Fibroblast of skin of right biceps (primary cell): Measurements from ENCODE around the gene CHN2.
"Not testable (repeated sequence)": the region's sequence is repeated elsewhere in the genome, so short reads cannot be mapped to it uniquely, and the experiment has no call there.

Source experiments
- DNase-seq: peaks from one replicate; pipeline ENCODE4 v3.0.0-alpha.2; 2013

The CHN2 gene

GRCh38 chr7:29510028-29510427 is 315.5 kb downstream of the CHN2 start:
- no peak for DNase-seq

GRCh38 chr7:29511337-29511736 is 316.8 kb downstream of the CHN2 start:
- DNase-seq = no peak

- DNase-seq = no peak
These were observed 317.3 kb downstream of the CHN2 start for GRCh38 chr7:29511851-29512250.

GRCh38 chr7:29516491-29516890 is 321.9 kb downstream of the CHN2 start:
- DNase-seq = no peak

GRCh38 chr7:29518616-29519015 is 324.0 kb downstream of the CHN2 start:
- no peak for DNase-seq

- DNase-seq = no peak
These were observed 329.2 kb downstream of the CHN2 start for GRCh38 chr7:29523728-29524127.

GRCh38 chr7:29527505-29528108 is 333.0 kb downstream of the CHN2 start:
- DNase-seq = no peak

- not testable (repeated sequence) for DNase-seq
These were observed 334.0 kb downstream of the CHN2 start for GRCh38 chr7:29528526-29528925.
